Testis (tissue), 2 donors: Measurements from ENCODE around the gene HIP1.

Experiments used
- POLR2A ChIP-seq: fragments of 450-650 bp; IDR thresholded peaks from one replicate; pipeline ENCODE4 v1.6.1; 2017; ENCODE audit warnings: antibody characterized with exemption, mild to moderate bottlenecking, moderate library complexity
- TF ChIP-seq, protein P1 (sequence below), 3 experiments: fragments of 450-650 bp in 2 of 3; fragments of 200-600 bp in 1 of 3; sonication (generic) in 1 of 3; IDR thresholded peaks; one replicate each; pipeline ENCODE4 v1.5.1; 2016 to 2019; ENCODE audit warnings: antibody characterized with exemption in 3 of 3, mild to moderate bottlenecking in 2 of 3, moderate library complexity in 1 of 3

DNA sequence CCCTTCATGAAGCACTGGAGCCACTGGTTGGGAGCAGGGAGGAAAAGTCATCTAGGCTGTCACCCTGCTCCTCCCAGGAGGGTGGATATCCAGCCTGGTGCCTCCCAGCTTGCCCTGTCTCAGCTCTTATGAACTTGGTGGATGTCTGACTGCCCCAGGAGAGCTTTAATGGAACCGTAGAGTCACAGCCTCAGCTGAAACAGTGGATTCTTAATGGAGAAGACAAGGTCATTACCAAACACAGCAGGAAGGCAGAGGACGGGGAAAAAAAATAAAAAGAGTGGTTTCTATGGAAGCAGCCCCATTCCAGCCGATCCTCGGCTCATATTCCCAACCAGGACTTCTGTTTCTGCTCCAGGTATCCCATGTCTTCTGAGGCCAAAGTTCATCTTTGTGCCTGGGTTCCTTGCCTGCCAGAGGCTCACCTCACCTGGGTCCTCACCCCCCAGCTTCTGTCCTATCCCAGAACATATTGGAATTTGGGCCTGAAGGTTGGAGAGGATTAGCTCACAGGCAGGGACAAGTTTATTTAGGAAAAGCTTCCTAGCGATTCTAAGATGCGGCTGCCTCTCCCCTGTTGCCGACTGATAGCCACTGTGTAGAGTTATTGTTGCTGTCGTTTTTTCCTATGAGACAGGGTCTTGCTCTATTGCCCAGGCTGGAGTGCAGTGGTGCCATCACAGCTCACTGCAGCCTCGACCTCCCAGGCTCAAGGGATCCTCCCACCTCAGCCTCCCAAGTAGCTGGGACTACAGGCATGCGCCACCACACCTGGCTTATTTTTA lies 17.7 kb upstream of the HIP1 start:
- TF ChIP-seq, protein P1, sequence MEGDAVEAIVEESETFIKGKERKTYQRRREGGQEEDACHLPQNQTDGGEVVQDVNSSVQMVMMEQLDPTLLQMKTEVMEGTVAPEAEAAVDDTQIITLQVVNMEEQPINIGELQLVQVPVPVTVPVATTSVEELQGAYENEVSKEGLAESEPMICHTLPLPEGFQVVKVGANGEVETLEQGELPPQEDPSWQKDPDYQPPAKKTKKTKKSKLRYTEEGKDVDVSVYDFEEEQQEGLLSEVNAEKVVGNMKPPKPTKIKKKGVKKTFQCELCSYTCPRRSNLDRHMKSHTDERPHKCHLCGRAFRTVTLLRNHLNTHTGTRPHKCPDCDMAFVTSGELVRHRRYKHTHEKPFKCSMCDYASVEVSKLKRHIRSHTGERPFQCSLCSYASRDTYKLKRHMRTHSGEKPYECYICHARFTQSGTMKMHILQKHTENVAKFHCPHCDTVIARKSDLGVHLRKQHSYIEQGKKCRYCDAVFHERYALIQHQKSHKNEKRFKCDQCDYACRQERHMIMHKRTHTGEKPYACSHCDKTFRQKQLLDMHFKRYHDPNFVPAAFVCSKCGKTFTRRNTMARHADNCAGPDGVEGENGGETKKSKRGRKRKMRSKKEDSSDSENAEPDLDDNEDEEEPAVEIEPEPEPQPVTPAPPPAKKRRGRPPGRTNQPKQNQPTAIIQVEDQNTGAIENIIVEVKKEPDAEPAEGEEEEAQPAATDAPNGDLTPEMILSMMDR (IDR thresholded peaks at IDR 0.05), result no peak
- no peak for TF ChIP-seq POLR2A
